Measurements from ENCODE around the gene DARS1.

DNA sequence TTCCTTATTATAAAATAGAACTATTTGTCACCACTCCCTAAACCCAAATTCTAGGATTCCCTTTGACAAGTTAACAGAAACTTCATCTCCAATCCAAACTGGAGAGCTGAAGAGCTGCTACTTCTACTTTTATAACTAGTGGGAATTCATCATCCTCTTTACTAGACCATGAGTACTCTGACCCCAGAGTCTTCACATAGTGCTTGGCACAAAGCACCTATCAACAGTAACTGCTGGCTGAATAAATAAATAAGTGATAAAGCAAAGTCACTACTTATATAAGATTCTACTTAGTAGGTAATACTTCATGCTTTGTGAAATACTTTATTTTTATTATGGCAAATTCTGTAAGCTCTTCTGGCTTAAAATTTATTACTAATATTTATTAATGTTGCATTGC, 49.5 kb downstream of the DARS1 start:
- TF ChIP-seq, protein P1, sequence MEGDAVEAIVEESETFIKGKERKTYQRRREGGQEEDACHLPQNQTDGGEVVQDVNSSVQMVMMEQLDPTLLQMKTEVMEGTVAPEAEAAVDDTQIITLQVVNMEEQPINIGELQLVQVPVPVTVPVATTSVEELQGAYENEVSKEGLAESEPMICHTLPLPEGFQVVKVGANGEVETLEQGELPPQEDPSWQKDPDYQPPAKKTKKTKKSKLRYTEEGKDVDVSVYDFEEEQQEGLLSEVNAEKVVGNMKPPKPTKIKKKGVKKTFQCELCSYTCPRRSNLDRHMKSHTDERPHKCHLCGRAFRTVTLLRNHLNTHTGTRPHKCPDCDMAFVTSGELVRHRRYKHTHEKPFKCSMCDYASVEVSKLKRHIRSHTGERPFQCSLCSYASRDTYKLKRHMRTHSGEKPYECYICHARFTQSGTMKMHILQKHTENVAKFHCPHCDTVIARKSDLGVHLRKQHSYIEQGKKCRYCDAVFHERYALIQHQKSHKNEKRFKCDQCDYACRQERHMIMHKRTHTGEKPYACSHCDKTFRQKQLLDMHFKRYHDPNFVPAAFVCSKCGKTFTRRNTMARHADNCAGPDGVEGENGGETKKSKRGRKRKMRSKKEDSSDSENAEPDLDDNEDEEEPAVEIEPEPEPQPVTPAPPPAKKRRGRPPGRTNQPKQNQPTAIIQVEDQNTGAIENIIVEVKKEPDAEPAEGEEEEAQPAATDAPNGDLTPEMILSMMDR (conservative IDR thresholded peaks at IDR 0.05; ENCODE audit: low read depth, low read length) = no peak
- no peak for TF ChIP-seq EZH2 (IDR thresholded peaks at IDR 0.05; ENCODE audit: low read length, unreplicated experiment)
- no peak for TF ChIP-seq EZH2phosphoT487 (IDR thresholded peaks at IDR 0.05; ENCODE audit: borderline replicate concordance, low read length)

All from PC-3 (cell line).